ENCODE data around the gene TADA3.

GRCh38 chr3:9820946-9821345, 28.7 kb upstream of the TADA3 start:
- no peak for TF ChIP-seq RFX5 (IDR thresholded peaks at IDR 0.05; ENCODE audit: low read depth, low read length)
- no peak for TF ChIP-seq CEBPB (IDR thresholded peaks at IDR 0.05; ENCODE audit: low read depth, low read length)
- peak; percentile 39 for TF ChIP-seq CTCF (conservative IDR thresholded peaks at IDR 0.05; ENCODE audit: low read depth, low read length)
- no peak for TF ChIP-seq MAZ (IDR thresholded peaks at IDR 0.05; ENCODE audit: borderline replicate concordance, low read depth, low read length)
- no peak for TF ChIP-seq MAFK (IDR thresholded peaks at IDR 0.05; ENCODE audit: low read depth, low read length)
- TF ChIP-seq CHD1 (IDR thresholded peaks at IDR 0.05; ENCODE audit: low read depth, low read length) = no peak
- TF ChIP-seq MXI1 (IDR thresholded peaks at IDR 0.05; ENCODE audit: borderline replicate concordance, low read depth, low read length) = no peak
- TF ChIP-seq SMC3 (IDR thresholded peaks at IDR 0.05; ENCODE audit: low read depth, low read length) = 0 out of 2 replicates have a peak, but pooled peaks have one; percentile 5
- TF ChIP-seq, protein P1, sequence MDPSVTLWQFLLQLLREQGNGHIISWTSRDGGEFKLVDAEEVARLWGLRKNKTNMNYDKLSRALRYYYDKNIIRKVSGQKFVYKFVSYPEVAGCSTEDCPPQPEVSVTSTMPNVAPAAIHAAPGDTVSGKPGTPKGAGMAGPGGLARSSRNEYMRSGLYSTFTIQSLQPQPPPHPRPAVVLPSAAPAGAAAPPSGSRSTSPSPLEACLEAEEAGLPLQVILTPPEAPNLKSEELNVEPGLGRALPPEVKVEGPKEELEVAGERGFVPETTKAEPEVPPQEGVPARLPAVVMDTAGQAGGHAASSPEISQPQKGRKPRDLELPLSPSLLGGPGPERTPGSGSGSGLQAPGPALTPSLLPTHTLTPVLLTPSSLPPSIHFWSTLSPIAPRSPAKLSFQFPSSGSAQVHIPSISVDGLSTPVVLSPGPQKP (IDR thresholded peaks at IDR 0.05; ENCODE audit: borderline replicate concordance, low read depth, low read length) = no peak

Data from IMR-90 (cell line).